Gastrocnemius medialis (tissue), 4 donors: ENCODE data around the gene SPON2.

Experiments
- POLR2A ChIP-seq, 2 donors: fragments of 450-650 bp; IDR thresholded peaks; one replicate each; pipeline ENCODE4 v1.6.1; 2017; ENCODE audit warnings: antibody characterized with exemption in 2 of 2, mild to moderate bottlenecking in 2 of 2, moderate library complexity in 2 of 2
- TF ChIP-seq, protein P1 (sequence below), 5 experiments: fragments of 450-650 bp in 3 of 5; fragments of 200-600 bp in 2 of 5; sonication (generic) in 2 of 5; IDR thresholded peaks in 4 of 5; conservative IDR thresholded peaks in 1 of 5; 1 replicate in 4 of 5; 2 replicates in 1 of 5; pipeline ENCODE4 v1.5.1; 2016 to 2019; ENCODE audit warnings: antibody characterized with exemption in 5 of 5, mild to moderate bottlenecking in 3 of 5, moderate library complexity in 3 of 5

DNA sequence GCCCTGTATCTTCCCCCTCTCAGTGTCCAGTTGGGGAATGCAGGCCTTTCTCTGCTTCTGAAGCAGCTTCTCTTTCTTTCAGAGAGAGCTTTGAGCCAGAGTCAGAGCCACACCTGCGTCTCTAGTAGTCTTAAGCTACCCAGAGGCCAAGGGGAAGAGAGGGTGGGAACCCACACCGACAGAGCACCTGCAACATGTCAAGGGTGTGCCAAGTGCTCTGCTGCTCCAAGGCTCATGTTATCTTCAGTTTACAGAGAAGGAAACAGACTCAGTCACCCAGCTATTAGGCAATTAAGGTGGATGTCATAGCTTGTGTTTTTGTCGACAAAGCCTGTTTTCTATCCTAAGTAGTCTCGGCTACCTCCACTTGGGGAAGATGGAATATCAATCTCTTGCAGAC, 36.3 kb downstream of the SPON2 start:
- TF ChIP-seq, protein P1, sequence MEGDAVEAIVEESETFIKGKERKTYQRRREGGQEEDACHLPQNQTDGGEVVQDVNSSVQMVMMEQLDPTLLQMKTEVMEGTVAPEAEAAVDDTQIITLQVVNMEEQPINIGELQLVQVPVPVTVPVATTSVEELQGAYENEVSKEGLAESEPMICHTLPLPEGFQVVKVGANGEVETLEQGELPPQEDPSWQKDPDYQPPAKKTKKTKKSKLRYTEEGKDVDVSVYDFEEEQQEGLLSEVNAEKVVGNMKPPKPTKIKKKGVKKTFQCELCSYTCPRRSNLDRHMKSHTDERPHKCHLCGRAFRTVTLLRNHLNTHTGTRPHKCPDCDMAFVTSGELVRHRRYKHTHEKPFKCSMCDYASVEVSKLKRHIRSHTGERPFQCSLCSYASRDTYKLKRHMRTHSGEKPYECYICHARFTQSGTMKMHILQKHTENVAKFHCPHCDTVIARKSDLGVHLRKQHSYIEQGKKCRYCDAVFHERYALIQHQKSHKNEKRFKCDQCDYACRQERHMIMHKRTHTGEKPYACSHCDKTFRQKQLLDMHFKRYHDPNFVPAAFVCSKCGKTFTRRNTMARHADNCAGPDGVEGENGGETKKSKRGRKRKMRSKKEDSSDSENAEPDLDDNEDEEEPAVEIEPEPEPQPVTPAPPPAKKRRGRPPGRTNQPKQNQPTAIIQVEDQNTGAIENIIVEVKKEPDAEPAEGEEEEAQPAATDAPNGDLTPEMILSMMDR (IDR thresholded peaks at IDR 0.05 in 4 of 5, conservative IDR thresholded peaks at IDR 0.05 in 1 of 5): no peak
- no peak for TF ChIP-seq POLR2A (IDR thresholded peaks at IDR 0.05)
